Measurements from ENCODE around the gene TIPIN.

The TIPIN gene

DNA sequence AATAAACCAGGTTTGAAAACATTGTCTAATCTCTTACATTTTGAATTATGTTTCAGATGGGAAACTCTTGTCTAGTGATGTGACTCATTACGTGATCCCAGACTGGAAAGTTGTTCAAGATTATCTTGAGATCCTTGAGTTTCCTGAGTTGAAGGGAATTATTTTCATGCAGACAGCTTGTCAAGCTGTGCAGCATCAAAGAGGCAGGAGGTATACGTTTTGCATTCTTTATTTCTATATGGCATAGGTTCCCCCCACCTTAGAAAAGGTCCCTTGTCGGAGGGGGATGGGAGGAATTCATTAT is 61.6 kb downstream of the TIPIN start:
- DNase-seq = no peak

DNA sequence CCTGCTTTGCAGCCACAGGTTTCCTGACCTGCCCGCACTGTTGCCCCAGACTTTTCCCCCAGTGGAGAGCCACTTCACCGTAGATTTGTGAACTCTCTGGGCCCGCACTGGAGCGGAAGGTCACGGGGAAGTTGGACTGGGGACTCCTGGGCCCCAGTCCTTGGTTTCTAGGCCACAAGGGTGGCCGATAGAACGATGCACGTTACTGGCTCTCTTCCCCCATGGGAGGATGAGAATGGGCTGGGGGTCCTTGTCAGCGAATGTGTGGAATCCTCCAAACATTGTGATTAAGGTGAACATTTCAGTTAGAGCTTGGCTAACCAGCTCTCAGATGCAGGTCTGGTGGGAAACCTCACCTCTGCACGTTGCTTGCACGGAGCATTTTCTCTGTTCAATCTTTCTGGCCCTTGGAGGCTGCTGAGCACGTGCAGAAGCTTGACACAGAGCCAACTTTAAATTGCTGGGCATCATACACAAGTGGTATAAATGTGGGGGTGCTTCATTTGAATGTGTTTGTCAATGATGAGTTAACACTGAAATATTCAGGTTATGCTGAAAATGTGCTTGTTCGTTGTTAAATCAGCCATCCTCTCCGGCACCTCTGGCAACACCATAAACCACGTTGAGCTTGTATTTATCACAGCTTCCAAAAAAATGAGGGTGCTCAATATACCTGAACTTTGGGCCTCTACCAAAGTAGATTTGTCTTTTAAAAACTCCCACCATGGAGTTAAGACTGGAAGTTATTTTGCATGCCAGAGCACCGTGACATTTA is 62.1 kb downstream of the TIPIN start:
- DNase-seq = peak; percentile 11

DNA sequence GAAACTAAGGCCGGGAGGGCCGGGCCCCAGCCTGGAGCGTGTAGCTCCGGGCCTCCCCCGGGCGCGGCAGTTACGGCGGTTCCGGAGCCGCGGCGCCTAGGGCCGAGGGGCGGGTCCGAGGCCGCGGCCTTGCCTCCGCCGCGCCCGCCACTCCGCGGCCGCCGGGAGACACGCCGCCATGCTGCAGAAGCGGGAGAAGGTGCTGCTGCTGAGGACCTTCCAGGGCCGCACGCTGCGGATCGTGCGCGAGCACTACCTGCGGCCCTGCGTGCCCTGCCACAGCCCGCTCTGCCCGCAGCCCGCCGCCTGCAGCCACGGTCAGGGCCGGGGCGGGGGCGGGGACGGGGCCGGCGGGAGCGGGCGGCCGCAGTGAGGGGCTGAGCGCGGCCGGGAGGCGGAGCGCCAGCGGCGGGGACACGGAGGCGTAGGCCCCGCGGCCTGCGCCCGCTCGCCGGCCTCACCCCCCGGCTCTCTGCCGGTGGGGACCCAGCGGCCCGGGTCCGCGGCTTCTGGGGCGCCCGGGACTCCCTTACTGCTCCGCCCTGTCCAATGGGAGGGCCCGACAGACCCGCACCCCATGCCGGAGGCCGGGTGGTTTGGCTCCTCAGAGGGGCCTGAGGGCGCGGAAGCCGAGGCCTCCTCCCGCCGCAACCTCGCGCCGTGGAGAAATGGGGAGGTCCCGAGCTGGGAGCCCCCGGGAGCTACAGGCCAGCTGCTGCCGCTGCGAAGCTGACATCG is 62.9 kb downstream of the TIPIN start, which contains the start of gene DIS3L:
DIS3L (plus strand) TSS at position 150 of the 738 bp plus-strand sequence; CDS start at position 179, 29 bp downstream.
- peak; percentile 38 for DNase-seq

DNA sequence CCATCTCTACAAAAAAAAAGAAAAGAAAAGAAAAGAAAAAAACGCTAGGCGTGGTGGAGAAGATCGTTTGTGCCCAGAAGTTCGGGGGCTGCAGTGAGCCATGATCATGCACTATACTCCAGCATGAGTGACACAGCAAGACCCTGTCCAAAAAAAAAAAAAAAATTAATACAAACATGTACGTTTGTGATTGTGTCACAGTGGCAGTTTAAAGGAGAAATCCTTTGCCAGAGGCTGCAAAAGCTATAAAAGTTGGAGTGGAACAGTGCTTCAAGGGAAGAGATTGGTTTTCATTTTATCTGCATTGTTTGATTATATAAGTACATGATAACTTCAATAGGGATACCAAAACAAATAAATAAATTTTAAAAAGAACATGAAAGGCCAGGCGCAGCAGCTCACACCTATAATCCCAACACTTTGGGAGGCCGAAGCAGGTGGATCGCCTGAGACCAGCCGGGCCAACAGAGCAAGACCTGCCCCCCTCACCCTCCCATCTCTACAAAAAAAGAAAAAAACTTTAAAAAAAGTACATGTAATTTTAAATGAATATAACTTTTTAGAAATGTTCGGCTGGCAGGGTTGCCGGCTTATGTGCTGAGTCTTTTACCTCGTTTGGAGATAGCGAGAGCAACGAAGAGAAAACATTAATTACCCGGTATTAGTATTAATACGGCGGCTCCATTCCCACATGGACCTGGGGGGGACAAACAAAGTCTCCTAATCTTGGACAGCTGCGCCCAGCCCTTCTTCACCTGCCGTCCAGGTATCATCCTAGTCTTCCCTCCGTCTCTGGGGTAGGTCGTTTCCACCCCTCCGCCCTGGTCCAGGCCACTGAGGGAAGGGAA is 63.7 kb downstream of the TIPIN start:
- peak; percentile 31 for DNase-seq

DNA sequence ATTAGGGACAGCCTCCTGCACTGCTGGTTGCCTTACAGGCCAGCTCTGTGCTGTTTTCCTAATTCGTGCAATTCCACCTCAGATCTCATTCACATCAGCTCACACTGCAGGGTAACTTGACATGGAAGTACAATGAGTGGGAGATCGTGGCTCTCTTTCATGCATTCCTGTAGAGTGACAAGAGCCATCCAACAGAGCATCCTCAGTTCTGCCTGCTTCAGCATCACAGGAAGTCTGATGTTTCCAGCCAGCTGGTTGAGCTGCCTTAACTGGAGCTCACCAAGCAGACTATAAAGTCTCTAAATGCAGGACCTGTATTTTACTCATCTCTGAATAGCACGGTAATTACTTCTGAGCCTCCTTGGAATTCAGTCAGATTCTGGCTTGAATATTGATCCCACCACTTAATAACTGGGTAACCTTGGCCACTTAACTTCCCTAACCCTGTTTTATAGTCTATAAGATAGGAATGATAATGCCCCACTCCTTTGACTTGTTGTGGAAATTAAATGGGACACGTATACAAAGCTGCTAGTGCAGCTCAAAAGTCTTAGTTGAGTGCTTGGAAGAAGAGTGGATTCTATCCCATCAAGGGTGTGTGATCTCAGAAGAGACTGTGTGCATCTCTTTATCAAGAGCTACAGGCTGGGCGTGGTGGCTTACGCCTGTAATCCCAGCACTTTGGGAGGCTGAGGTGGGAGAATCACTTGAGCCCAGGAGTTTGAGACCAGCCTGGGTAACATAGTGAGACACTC is 64.5 kb downstream of the TIPIN start:
- no peak for DNase-seq

DNA sequence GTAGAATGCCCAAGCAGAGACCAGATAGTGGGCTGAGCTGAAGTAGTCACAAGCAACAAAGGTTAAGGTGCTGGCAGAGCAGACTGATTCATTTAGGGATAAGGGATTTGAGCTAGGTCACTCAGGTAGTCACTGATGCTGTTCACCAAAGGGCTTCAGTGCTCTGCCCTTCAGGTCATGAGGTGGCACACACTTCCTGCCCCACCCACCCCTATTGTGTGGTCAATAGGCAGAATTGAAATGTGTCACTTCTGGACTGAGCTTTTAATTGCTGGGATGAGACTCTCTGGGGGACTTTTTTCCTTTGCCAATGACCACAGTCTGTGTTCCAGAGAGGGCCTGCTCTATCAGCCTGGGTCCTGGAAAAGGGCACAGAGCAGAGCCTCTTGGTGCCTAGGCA is 66.0 kb downstream of the TIPIN start:
- no peak for DNase-seq

DNA sequence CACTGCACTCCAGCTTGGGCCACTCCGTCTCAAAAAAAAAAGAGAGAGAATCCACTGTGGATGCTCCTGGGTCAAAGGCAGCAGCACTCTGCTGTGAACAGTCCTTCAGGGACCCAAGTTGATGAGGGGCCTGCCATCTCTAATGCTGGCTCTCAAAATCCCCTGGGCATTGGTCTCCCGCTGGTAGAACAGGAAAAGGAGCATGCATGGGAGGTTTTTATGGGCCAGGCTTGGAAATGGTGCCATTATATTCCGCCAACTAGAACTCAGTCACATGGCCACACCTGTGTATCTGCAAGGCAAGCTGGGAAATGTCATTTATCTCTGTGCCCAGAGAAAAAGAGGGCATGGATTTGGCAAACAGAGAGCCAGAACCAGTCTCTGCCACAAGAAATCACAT is 66.5 kb downstream of the TIPIN start:
- DNase-seq = no peak

DNA sequence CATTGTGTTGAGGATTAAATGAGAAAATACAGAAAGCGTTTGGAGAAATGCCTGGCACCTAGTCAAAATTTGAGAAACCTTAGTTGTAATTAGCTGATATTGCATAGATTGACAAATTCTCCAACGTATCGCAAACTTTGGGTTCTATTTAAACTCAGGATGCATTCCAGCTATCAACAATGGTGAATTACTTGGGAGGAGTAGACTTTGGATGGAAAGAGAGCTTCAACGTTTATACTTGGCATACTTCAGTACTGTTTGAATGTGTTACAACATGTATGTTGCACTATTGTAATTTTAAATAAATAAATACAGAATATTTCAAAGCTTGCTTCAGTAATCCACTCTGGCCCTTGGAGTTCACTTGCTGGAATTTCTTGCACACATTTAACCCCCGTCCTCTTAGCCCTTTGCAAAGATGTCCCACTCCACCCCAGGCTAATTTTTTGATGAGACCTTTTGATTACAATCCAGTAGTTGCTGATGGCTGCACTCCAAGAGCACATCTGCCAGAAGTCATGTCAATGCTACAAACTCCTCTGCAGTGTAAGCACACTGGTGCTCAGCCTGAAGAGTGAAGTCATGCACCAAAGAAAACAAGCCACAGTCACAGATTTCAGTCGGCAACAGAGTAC is 67.8 kb downstream of the TIPIN start:
- no peak for DNase-seq

DNA sequence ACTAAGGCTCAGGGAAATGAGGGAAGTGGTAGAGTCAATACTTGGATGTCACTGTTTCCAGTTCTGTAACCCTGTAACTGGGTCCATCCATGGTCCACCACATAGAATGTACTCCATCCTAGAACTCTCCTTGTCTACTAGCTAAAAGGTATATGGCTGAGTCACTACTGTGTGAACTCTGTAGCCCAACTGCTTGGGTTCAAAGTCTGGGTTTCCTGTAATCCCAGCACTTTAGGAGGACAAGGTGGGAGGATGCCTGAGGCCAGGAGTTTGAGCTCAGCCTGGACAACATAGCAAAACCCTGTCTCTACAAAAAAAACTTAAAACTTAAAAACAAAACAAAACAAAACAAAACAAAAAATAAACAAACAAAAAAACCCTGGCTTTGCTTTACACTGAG is 68.4 kb downstream of the TIPIN start:
- DNase-seq = no peak

DNA sequence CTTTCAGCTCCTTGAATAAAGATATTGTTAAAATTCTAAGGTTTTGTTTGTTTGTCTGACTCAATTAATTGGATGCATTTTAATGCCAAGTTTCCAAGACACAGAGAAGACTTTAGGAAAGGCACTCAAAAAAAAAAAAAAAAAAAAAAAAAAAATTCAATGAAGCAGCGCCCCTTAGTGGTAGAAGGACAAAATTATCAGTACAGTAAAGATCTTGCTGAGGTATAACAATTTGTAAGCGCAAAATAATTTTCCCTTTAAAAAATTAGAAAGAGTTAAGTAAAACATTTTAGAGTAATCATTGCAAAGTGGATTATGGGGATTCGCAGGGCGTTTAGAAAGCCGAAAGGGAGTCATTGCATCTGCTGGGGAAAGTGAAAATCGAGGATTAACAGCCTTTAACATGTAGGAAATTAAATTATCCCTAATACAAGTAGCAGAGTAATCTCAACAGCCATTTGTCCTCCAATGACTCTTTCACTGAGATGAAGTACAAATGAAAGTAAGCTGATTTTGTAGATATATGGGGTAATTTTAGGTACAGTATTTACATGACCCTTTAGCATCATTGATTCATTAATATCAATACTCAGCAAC is 68.9 kb downstream of the TIPIN start:
- peak; percentile 9 for DNase-seq

Measured in NCI-H510A treated with DMSO at 0.1 percent for 48 hours (cell line).